K562 (cell line): ENCODE results near the gene MTA2. TPM values are rescaled to one million over a fixed set of nuclear protein-coding genes. Genes with fewer than 3 reads are reported as not detected.

Experiments
- ARID3B ChIP-seq: fragments of 250-450 bp; sonication (Bioruptor Pico); IDR thresholded peaks from 2 replicates; pipeline ENCODE4 v1.4.0; 2020; ENCODE audit warnings: borderline replicate concordance
- PHF8 ChIP-seq: fragments of 200-600 bp; sonication (generic); IDR thresholded peaks from 2 replicates; pipeline ENCODE4 v1.6.1; 2012; ENCODE audit warnings: mixed run types, mild to moderate bottlenecking, inconsistent platforms, low read length, moderate library complexity, borderline replicate concordance
- TSC22D4 ChIP-seq: fragments of 450-650 bp; IDR thresholded peaks from 2 replicates; pipeline ENCODE4 v1.6.1; 2016; ENCODE audit warnings: missing genetic modification characterization, missing biosample characterization, control low read depth
- ZNF583 ChIP-seq: fragments of 250-450 bp; sonication (Bioruptor Pico); IDR thresholded peaks from 2 replicates; pipeline ENCODE4 v1.4.0; 2020
- polyA plus RNA-seq, 8 experiments: library from polyadenylated mRNA; depleted of rRNA in 4 of 8; stranded (reverse) in 5 of 8; unstranded in 3 of 8; fragments of >200 nt; fragmentation: Nextera tagmentation in 2 of 8; fragmentation: Illumina TruSeq in 1 of 8; extraction: Ambion mirVana in 2 of 8; extraction: Trizol in 1 of 8; gene quantifications; 2 replicates each; pipeline versions ENCODE4 v1.2.1 to v1.2.3, GENCODE V29; 2011 to 2014; ENCODE audit warnings: inconsistent platforms in 1 of 8, missing spikeins in 1 of 8
- total RNA-seq, 7 experiments: library from RNA; depleted of rRNA in 6 of 7; stranded (reverse); fragments of >200 nt in 6 of 7; fragmentation: Illumina TruSeq in 2 of 7; extraction: Trizol in 2 of 7; gene quantifications; 2 replicates each; pipeline versions ENCODE4 v1.2.1 to v1.2.3, GENCODE V29; 2011 to 2021; ENCODE audit warnings: low replicate concordance in 1 of 7
- TF ChIP-seq, protein P1 (sequence below): sonication (generic); formaldehyde crosslinking; IDR thresholded peaks from 2 replicates; pipeline ENCODE4 v1.8.0; 2022; ENCODE audit warnings: mild to moderate bottlenecking, missing genetic modification reagents

MTA2 gene
- total and polyA plus RNA-seq, 9 of the 15 experiments (the other 6 are each of a cell fraction or from before 2014, with no cell fraction given) = 6.2 to 220 (median 172) TPM

DNA sequence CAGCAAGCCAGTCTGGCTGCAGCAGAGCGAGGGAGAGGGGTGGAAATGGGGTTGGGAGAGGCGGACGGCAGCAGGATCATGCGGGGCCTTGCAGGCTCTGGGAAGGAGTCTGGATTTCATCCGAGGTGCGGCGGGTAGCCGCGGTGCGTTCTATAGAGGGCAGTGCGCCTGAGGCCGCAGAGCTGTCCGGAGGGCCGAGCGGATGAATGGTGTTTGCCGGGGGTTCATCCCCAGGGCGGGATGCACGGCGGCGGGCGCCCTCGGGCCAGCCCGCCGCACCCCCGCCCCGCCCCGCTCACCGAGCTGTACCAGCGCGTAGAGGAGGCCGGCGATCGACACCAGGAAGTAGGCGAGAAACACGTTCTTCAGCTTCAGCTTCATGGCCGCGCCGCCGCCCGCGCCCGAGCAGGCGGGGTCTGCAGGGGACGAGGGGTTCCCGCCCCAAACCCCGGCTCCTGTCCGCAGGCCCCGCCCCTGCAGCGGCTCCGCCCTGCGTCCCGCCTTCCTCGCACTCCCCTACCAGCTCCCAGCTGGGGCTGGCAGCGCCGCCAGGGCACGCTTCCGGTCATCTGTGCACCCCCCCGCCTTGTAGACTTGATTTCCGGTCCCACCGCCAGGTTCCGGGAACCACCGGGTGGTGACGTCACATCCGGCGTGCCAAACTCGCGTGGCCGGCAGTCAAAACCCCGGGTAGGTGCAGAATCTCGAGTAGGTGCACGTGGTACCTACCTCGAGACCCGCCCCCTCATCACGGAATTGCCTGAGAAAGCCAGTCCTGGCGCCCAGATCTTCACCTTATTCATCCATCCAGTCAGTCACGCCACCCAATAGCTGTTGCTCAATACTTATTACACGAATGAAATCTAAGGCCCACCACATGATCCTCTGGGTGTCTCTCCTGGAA is 20.2 kb upstream of the MTA2 start, which contains the start of gene B3GAT3 (continued):
- TF ChIP-seq, protein P1, sequence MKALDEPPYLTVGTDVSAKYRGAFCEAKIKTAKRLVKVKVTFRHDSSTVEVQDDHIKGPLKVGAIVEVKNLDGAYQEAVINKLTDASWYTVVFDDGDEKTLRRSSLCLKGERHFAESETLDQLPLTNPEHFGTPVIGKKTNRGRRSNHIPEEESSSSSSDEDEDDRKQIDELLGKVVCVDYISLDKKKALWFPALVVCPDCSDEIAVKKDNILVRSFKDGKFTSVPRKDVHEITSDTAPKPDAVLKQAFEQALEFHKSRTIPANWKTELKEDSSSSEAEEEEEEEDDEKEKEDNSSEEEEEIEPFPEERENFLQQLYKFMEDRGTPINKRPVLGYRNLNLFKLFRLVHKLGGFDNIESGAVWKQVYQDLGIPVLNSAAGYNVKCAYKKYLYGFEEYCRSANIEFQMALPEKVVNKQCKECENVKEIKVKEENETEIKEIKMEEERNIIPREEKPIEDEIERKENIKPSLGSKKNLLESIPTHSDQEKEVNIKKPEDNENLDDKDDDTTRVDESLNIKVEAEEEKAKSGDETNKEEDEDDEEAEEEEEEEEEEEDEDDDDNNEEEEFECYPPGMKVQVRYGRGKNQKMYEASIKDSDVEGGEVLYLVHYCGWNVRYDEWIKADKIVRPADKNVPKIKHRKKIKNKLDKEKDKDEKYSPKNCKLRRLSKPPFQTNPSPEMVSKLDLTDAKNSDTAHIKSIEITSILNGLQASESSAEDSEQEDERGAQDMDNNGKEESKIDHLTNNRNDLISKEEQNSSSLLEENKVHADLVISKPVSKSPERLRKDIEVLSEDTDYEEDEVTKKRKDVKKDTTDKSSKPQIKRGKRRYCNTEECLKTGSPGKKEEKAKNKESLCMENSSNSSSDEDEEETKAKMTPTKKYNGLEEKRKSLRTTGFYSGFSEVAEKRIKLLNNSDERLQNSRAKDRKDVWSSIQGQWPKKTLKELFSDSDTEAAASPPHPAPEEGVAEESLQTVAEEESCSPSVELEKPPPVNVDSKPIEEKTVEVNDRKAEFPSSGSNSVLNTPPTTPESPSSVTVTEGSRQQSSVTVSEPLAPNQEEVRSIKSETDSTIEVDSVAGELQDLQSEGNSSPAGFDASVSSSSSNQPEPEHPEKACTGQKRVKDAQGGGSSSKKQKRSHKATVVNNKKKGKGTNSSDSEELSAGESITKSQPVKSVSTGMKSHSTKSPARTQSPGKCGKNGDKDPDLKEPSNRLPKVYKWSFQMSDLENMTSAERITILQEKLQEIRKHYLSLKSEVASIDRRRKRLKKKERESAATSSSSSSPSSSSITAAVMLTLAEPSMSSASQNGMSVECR (CRISPR knock-in tag) = peak; percentile 98
- TF ChIP-seq ZNF583 (CRISPR knock-in tag) = no peak
- TF ChIP-seq ARID3B (CRISPR knock-in tag) = no peak
- no peak for TF ChIP-seq TSC22D4 (tag)
- peak; percentile 49; the same call in 1 of the 2 replicates for TF ChIP-seq PHF8
